ENCODE data around the gene ANXA9.
A peak's percentile ranks its signal among the peaks of the same experiment; 100 is the strongest.

The ANXA9 gene

GRCh38 chr1:150968491-150968890 is 13.6 kb upstream of the ANXA9 start:
- Histone ChIP-seq H3K27me3 (ENCODE audit: control insufficient read depth, insufficient read depth, low read length) (no peaks in the 10 kb centered on the region), H3K36me3 (ENCODE audit: control insufficient read depth, insufficient read depth, low read length) (peaks cover 48% of the 10 kb centered on the region), H3K4me3 (ENCODE audit: low read length) (no peak overlapping the region), H3K9ac (ENCODE audit: low read length) (no peak overlapping the region), H3K4me1 (ENCODE audit: control insufficient read depth, insufficient read depth, low read length) (peaks cover 31% of the 10 kb centered on the region), H3K27ac (ENCODE audit: low read depth, low read length) (no peak overlapping the region)

GRCh38 chr1:150969626-150970025 is 12.5 kb upstream of the ANXA9 start:
- Histone ChIP-seq H3K36me3 (ENCODE audit: control insufficient read depth, insufficient read depth, low read length) (peaks cover 40% of the 10 kb centered on the region), H3K9ac (ENCODE audit: low read length) (no peak overlapping the region), H3K4me3 (ENCODE audit: low read length) (no peak overlapping the region), H3K27me3 (ENCODE audit: control insufficient read depth, insufficient read depth, low read length) (no peaks in the 10 kb centered on the region), H3K4me1 (ENCODE audit: control insufficient read depth, insufficient read depth, low read length) (peaks cover 32% of the 10 kb centered on the region), H3K27ac (ENCODE audit: low read depth, low read length) (no peak overlapping the region)

GRCh38 chr1:150970808-150971582 is 11.1 kb upstream of the ANXA9 start:
- Histone ChIP-seq H3K27ac (ENCODE audit: low read depth, low read length) (peak overlapping the region; percentile 30), H3K4me3 (ENCODE audit: low read length) (peak overlapping the region; percentile 47), H3K4me1 (ENCODE audit: control insufficient read depth, insufficient read depth, low read length) (peaks cover 32% of the 10 kb centered on the region), H3K27me3 (ENCODE audit: control insufficient read depth, insufficient read depth, low read length) (no peaks in the 10 kb centered on the region), H3K9ac (ENCODE audit: low read length) (no peak overlapping the region), H3K36me3 (ENCODE audit: control insufficient read depth, insufficient read depth, low read length) (peaks cover 33% of the 10 kb centered on the region)

- H3K27me3 ChIP-seq (ENCODE audit: control insufficient read depth, insufficient read depth, low read length), result no peaks in the 10 kb centered on the region
- H3K4me1 ChIP-seq (ENCODE audit: control insufficient read depth, insufficient read depth, low read length), result peaks cover 32% of the 10 kb centered on the region
- peak overlapping the region; percentile 22 for H3K4me3 ChIP-seq (ENCODE audit: low read length)
- peak overlapping the region; percentile 30 for H3K27ac ChIP-seq (ENCODE audit: low read depth, low read length)
- H3K36me3 ChIP-seq (ENCODE audit: control insufficient read depth, insufficient read depth, low read length), result peaks cover 25% of the 10 kb centered on the region
- no peak overlapping the region for H3K9ac ChIP-seq (ENCODE audit: low read length)
Observed at GRCh38 chr1:150971583-150972416, 10.3 kb upstream of the ANXA9 start.

- Histone ChIP-seq H3K4me3 (ENCODE audit: low read length) (peak overlapping the region; percentile 73), H3K9ac (ENCODE audit: low read length) (peak overlapping the region; percentile 34), H3K36me3 (ENCODE audit: control insufficient read depth, insufficient read depth, low read length) (peaks cover 19% of the 10 kb centered on the region), H3K27me3 (ENCODE audit: control insufficient read depth, insufficient read depth, low read length) (no peaks in the 10 kb centered on the region), H3K4me1 (ENCODE audit: control insufficient read depth, insufficient read depth, low read length) (peaks cover 32% of the 10 kb centered on the region), H3K27ac (ENCODE audit: low read depth, low read length) (no peak overlapping the region)
Observed at GRCh38 chr1:150972417-150972940, 9.6 kb upstream of the ANXA9 start.

- H3K27ac ChIP-seq (ENCODE audit: low read depth, low read length), result peak overlapping the region; percentile 87
- H3K36me3 ChIP-seq (ENCODE audit: control insufficient read depth, insufficient read depth, low read length), result peaks cover 10% of the 10 kb centered on the region
- H3K27me3 ChIP-seq (ENCODE audit: control insufficient read depth, insufficient read depth, low read length), result no peaks in the 10 kb centered on the region
- H3K4me3 ChIP-seq (ENCODE audit: low read length), result peak overlapping the region; percentile 73
- H3K9ac ChIP-seq (ENCODE audit: low read length), result peak overlapping the region; percentile 49
- peaks cover 32% of the 10 kb centered on the region for H3K4me1 ChIP-seq (ENCODE audit: control insufficient read depth, insufficient read depth, low read length)
Observed at GRCh38 chr1:150973258-150973835, 8.7 kb upstream of the ANXA9 start.

GRCh38 chr1:150973836-150974579 is 8.1 kb upstream of the ANXA9 start:
- Histone ChIP-seq H3K4me1 (ENCODE audit: control insufficient read depth, insufficient read depth, low read length) (peaks cover 32% of the 10 kb centered on the region), H3K4me3 (ENCODE audit: low read length) (peak overlapping the region; percentile 73), H3K27ac (ENCODE audit: low read depth, low read length) (peak overlapping the region; percentile 87), H3K27me3 (ENCODE audit: control insufficient read depth, insufficient read depth, low read length) (no peaks in the 10 kb centered on the region), H3K9ac (ENCODE audit: low read length) (peak overlapping the region; percentile 49), H3K36me3 (ENCODE audit: control insufficient read depth, insufficient read depth, low read length) (peaks cover 4% of the 10 kb centered on the region)

GRCh38 chr1:150974580-150975478 is 7.3 kb upstream of the ANXA9 start, which contains the start of gene CERS2:
TSS of gene CERS2 (minus strand) at chr1:150974835. CDS start at chr1:150969090, 5,745 bp downstream.
- peaks cover 32% of the 10 kb centered on the region for H3K4me1 ChIP-seq (ENCODE audit: control insufficient read depth, insufficient read depth, low read length)

GRCh38 chr1:150976401-150976821 is 5.7 kb upstream of the ANXA9 start:
- Histone ChIP-seq H3K9ac (ENCODE audit: low read length) (no peak overlapping the region), H3K27ac (ENCODE audit: low read depth, low read length) (peak overlapping the region; percentile 56), H3K27me3 (ENCODE audit: control insufficient read depth, insufficient read depth, low read length) (no peaks in the 10 kb centered on the region), H3K4me1 (ENCODE audit: control insufficient read depth, insufficient read depth, low read length) (peaks cover 21% of the 10 kb centered on the region), H3K36me3 (ENCODE audit: control insufficient read depth, insufficient read depth, low read length) (no peaks in the 10 kb centered on the region), H3K4me3 (ENCODE audit: low read length) (no peak overlapping the region)

More at GRCh38 chr1:150974580-150975478, 7.3 kb upstream of the ANXA9 start, which contains the start of gene CERS2:
- H3K9ac ChIP-seq (ENCODE audit: low read length), result peak within 1 kb of the TSS; percentile 74
- H3K4me3 ChIP-seq (ENCODE audit: low read length), result peak within 1 kb of the TSS; percentile 73
- no peaks in the 10 kb centered on the region for H3K27me3 ChIP-seq (ENCODE audit: control insufficient read depth, insufficient read depth, low read length)
- H3K27ac ChIP-seq (ENCODE audit: low read depth, low read length), result peak within 1 kb of the TSS; percentile 87
- peaks cover 2% of the 10 kb centered on the region for H3K36me3 ChIP-seq (ENCODE audit: control insufficient read depth, insufficient read depth, low read length)

- Histone ChIP-seq H3K27me3 (ENCODE audit: control insufficient read depth, insufficient read depth, low read length) (no peaks in the 10 kb centered on the region), H3K4me1 (ENCODE audit: control insufficient read depth, insufficient read depth, low read length) (peaks cover 15% of the 10 kb centered on the region), H3K4me3 (ENCODE audit: low read length) (peak overlapping the region; percentile 29), H3K9ac (ENCODE audit: low read length) (no peak overlapping the region), H3K36me3 (ENCODE audit: control insufficient read depth, insufficient read depth, low read length) (no peaks in the 10 kb centered on the region), H3K27ac (ENCODE audit: low read depth, low read length) (peak overlapping the region; percentile 56)
Observed at GRCh38 chr1:150976879-150977694, 5.0 kb upstream of the ANXA9 start.

All from rectal smooth muscle tissue (tissue), 1 donor.